AML-193 (cell line): ENCODE measurements around the gene YIPF4.
A peak's percentile ranks its signal among the peaks of the same experiment; 100 is the strongest.
"Not testable (repeated sequence)": the region's sequence is repeated elsewhere in the genome, so short reads cannot be mapped to it uniquely, and the experiment has no call there.

Experiments used
- DNase-seq, 2 experiments: peaks; one replicate each; lab custom pipeline; 2025; lab: John Stamatoyannopoulos, UW

The YIPF4 gene

GRCh38 chr2:32289165-32289999 lies 11.7 kb downstream of the YIPF4 start:
- DNase-seq, result peak; percentile 55 to 65

GRCh38 chr2:32290000-32290339 lies 12.3 kb downstream of the YIPF4 start:
- DNase-seq, result no peak

GRCh38 chr2:32291746-32292145 lies 14.0 kb downstream of the YIPF4 start:
- no peak for DNase-seq

GRCh38 chr2:32293493-32293892 lies 15.8 kb downstream of the YIPF4 start:
- DNase-seq, result not testable (repeated sequence)

- DNase-seq, result not testable (repeated sequence)
Observed at GRCh38 chr2:32293966-32294562, 16.4 kb downstream of the YIPF4 start.

GRCh38 chr2:32310577-32310976 lies 32.9 kb downstream of the YIPF4 start:
- DNase-seq, result no peak

GRCh38 chr2:32314886-32315285 lies 37.2 kb downstream of the YIPF4 start:
- no peak for DNase-seq

GRCh38 chr2:32328679-32329078 lies 51.0 kb downstream of the YIPF4 start:
- not testable (repeated sequence) for DNase-seq

GRCh38 chr2:32329180-32329980 lies 51.7 kb downstream of the YIPF4 start:
- not testable (repeated sequence) for DNase-seq

GRCh38 chr2:32330136-32330535 lies 52.4 kb downstream of the YIPF4 start:
- DNase-seq, result no peak

GRCh38 chr2:32342801-32343200 lies 65.1 kb downstream of the YIPF4 start:
- no peak for DNase-seq

GRCh38 chr2:32350797-32351196 lies 73.1 kb downstream of the YIPF4 start:
- not testable (repeated sequence) for DNase-seq

GRCh38 chr2:32355976-32356680 lies 78.4 kb downstream of the YIPF4 start:
- no peak for DNase-seq

GRCh38 chr2:32356681-32357317 lies 79.1 kb downstream of the YIPF4 start, which contains the start of gene BIRC6:
Gene BIRC6, plus strand, starts transcription at chr2:32357023. Its CDS starts 139 bp downstream, at chr2:32357162.
- DNase-seq, result peak; percentile 92 to 94

GRCh38 chr2:32357318-32358110 lies 79.8 kb downstream of the YIPF4 start:
- no peak for DNase-seq

- no peak for DNase-seq
Observed at GRCh38 chr2:32358111-32358482, 80.4 kb downstream of the YIPF4 start.

GRCh38 chr2:32360416-32360815 lies 82.7 kb downstream of the YIPF4 start:
- no peak for DNase-seq

- DNase-seq, result not testable (repeated sequence)
Observed at GRCh38 chr2:32362997-32363396, 85.3 kb downstream of the YIPF4 start.

GRCh38 chr2:32363597-32363996 lies 85.9 kb downstream of the YIPF4 start:
- no peak for DNase-seq

- DNase-seq, result not testable (repeated sequence)
Observed at GRCh38 chr2:32364290-32364689, 86.6 kb downstream of the YIPF4 start.

GRCh38 chr2:32365679-32366078 lies 88.0 kb downstream of the YIPF4 start:
- not testable (repeated sequence) for DNase-seq
